HG03521 (cell line): Measurements from ENCODE around the gene CPB2.

Experiments
- ATAC-seq: cut with Tn5 transposase; IDR thresholded peaks from one replicate; pipeline ENCODE4 v1.9.1; 2021; ENCODE audit warnings: mild to moderate bottlenecking, moderate library complexity; ENCODE audit not compliant: unreplicated experiment

CPB2 gene

DNA sequence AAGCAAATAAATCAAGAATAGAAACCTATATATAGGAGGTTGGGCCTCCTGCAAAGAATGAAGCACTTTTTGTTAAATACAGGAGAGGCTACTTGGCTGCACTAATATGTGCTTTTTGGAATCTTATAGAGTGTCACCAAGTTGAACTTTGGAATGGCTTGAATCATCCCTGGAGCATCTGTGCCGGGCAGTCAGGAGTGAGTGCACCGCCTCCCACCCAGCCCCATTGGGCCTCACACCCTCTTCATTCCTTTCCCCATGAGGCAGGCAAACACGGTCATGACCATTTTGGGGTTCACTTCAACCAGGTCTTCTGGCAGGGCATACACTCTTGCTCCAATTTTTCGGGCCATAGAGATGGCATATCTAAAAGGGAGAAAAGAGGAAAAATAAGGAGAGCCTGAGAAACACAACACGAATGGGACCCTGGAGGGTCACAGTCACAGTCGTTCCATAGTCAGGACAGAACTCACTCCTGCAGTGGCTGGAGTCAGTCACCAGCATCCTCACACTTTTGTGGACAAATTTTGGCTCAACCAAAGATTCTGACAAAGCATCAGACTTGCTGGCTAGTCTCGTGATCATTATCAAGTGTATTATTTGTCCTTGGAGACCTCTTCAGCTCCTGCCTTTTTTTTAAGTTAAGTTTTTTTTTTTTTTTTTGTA is 22.7 kb upstream of the CPB2 start:
- ATAC-seq, result no peak

DNA sequence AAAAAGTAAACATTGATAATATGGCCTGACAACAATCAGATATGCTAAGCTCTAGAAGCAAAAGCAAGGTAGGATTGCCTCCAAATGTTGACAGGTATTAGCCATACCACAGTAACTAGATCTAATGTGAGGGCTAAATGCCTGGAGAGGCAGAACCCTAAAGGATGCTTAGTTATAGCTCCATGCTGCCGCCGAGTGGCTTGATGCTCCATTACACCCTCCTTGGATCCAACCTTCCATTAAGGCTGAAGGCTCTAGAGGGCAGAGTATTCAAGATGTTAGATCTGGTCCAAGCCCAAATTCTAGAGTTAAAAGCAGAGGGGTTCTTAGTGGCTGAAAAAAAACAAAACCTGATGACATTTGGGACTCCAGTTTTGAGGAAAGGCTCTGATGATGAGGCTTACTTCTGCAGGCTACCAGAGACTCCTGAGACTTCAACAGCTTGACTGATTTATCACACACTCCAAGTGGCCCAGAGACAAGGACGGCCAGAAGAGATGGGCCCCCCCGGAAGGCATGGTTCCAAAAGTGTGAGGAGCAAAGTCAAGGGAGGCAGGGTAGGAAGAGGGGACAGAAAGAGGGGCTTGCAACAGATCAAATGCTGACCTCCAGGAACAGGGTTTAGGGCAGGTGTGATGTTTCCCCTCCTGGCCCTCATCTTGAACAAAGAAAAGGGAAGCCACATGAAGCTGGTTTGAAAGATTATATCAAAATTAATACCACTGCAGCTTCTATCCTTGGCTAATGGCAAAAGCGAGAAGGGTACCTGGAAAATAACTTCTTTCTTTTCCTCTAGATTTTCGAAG is 21.9 kb upstream of the CPB2 start:
- peak; percentile 71 for ATAC-seq

DNA sequence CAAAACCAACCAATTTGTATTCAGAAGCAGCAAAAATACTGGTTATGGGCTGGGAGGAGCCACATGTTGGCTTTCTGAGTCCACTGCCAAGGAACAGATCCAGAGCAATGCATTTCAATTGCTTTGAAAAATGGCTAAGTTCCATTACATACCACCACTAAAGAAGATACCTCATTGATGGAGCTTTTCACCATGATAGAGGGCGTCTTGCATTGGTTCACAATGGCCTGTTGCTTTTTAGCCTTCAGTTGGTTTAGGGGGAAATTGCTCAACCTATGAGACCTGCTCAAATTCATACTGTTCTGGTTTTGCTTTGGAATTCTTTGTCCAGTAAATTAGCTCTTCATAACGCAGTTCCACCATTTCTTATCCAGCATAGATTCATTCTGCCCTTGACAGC is 21.2 kb upstream of the CPB2 start:
- no peak for ATAC-seq

DNA sequence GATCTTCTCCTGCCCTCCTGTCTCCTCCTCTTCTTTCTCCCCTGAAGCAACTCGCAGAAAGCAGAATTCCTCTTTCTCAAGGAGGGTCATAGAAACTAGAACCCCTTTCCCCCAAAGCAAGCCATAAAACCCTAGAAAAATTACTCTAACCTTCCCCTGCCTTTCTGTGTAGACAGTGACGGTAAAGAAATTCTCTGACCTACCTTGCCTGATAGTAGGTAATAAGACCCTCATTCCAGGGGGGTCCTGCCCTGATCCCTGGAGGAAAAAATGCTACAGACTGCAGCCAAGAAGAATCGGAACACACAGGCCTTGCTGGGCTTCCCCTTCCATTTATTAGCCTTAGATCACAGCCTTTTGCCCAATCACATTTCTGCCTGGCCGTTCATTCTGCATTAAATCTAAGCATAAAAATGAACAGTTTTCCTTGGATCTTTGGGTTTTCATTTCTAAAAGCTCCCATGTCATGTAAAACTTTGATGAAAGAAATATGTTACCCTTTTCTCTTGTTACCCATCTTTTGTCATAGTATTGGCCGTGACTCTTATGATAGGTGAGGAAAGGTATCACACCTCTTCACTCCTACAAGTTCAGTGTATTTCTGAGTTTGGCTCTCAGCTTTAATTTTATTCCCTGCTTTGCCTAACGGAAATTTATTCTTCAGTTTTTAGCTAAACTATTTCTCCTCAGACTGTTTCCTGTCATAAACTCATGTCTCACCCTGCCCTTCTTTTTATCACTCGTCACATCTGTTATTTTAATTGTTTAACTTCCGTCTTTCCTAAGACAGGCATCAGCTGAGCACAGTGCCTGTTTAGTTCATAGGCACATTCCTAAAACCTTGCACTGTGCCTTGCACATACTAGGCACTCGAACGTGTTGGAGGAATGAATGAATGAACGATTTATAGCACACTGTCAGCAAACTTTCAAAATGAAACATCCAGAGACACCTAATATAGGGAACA is 20.4 kb upstream of the CPB2 start:
- ATAC-seq, result no peak

DNA sequence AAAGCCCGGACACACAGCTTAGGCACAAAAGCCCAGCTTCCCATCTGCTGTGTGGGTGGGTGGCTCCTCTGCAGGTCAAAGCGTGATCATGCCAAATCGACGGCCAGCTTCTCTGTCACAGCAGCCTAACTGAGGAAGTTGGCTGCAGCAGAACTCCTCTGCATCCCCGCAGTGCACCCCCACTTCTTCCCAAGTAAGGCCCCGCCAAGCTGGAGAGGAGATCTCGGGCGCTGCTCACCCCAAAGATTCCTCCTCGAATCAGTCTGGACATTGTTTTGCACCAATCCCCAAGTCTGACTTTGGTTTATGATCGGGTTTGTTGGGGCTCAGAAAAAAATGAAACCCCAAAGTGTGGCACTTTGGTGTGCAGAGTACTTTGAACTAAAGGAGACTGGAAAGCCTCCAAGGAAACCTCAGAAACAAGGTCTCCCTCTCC is 19.7 kb upstream of the CPB2 start:
- no peak for ATAC-seq

DNA sequence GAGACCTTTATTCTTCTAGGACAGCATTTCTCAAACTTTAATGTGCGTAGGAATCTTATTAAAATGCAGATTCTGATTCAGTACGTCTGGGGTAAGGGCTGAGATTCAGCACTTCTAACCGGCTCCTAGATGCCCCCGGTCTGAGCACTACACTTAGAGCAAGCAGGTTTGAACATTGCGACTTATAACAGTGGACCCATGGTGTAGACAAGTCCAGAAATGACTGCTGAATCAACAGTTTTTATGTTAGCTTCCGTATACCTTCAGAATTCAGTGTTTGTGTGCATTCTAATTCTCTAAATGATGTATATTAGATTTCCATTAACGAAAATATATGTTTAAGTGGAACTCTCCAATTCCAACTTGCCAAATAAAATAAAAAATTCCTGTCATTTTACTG is 17.5 kb upstream of the CPB2 start:
- no peak for ATAC-seq

DNA sequence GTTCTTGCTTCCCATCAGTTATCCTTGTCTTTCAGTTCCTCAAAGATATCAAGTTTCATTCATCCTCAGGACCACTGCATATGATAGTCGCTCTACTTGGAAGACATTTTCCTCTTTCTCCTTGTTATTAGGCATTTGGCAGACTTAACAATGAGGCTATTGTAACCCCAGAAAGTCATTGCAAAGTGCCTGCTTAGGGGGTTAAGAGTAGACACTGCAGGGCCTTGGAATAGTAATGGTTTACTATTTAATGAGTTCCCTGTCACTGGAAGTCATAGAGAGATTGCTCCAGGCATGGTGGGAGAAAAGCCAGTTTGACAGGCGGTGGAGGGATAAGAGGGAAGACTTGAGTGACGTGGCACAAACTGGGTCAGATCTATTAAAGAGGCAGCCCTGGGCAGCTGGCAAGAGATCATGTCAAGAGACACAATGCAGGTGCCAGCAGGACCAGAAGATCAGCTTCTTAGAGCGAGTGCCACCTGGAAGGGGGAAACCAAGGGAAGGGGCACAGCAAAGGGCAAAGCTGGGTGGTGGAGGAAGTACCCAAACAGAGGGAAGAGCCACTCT is 16.8 kb upstream of the CPB2 start:
- ATAC-seq, result no peak

DNA sequence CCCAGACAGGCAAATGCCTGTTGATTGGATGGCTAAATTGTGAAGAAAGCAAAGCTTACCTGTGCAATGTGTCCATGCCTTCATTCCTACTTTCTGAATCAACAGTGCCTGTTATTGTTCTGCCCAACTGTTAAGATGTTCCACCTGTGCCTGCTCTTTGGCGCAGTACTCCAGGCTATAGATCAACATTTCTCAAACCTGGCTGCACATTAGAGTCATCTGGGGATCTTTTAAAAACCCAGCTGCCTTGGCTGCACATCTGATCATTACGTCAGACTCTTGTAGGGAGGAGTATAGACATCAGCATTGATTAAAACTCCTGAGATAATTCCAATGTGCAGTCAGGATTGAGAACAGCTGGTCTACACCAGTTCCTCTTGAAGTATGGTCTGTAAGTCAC is 16.2 kb upstream of the CPB2 start:
- no peak for ATAC-seq

DNA sequence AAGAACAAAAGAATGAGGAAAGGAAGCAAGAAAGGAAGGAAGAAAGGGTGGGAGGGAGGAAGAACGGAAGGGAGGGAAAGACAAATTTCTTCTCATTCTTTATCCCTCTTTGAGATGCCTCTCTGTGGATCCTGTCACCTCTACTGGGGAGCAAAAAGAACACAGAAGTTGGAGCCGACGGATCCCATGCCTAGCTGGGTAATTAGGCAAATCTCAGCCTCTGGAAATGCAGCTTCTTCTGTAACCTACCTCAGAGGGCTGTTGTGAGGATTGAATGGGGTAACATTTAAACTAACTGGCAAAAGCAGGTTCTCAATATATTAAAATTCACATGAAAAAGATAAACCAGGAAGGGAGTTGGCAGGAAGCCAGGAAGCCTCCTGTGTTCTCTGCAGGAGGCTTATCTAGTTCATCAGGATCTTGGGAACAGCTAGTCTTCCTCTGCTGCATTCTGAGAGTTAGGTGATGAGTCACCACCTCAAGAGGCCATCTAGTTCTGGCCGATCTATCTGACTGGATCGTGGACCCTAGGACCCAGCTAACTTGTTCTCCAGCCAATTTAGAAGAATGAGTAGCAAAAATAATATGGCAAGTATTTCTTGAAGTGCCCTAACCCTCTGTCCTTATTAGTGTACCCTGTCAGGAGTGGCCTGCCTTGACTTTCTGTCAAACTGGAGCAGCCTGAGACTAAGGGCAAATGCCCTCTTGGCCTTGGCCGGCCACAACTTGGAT is 15.2 kb upstream of the CPB2 start:
- ATAC-seq, result no peak

DNA sequence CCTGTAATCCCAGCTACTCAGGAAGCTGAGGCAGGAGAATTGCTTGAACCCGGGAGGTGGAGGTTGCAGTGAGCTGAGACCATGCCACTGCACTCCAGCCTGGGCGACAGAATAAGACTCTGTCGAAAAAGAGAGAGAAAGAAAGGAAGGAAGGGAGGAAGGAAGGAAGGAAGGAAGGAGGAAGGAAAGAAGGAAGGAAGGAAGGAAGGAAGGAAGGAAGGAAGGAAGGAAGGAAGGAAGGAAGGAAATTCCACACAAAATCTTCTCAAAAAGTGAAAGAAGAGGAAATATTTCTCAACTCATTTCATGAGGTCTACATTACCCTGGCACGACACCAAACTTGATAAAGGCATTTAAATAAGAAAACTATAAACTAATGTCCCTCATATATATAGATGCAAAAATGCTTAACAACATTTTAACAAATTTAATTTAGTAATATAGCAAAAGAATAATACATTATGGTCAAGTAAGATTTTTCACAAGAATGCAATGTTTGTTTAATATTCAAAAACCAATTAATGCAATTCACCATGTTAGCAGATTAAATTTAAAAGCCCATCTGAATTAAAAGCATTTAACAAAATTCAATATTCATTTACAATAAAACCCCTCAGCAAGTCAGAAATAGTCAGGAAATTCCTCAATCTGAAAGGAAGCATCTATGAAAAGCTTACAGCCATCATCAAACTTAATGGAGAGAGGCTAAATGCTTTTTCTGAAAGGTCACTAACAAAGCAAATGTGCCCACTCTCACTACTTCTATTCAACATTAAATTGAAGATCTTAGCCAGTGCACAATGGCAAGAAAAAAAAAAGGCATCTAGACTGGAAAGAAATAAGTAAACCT is 12.0 kb upstream of the CPB2 start:
- no peak for ATAC-seq

DNA sequence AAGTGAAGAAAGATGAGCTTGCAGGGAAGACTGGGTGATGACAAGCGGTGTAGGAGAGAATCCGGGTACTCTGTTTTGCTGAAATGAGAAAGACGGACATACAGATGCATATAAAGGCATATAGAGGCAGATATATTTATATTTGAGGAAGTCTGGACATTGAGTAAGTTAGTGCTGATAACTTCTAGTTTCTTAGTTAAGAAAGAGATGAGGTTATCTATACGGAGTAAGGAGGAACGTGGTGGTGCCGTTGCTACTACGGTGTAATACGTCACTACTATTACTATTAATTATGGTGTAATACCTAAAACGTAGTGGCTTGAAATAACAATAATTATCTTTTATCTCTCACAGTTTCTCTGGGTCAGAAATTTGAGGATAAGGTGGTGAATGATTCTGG is 9.8 kb upstream of the CPB2 start:
- no peak for ATAC-seq

DNA sequence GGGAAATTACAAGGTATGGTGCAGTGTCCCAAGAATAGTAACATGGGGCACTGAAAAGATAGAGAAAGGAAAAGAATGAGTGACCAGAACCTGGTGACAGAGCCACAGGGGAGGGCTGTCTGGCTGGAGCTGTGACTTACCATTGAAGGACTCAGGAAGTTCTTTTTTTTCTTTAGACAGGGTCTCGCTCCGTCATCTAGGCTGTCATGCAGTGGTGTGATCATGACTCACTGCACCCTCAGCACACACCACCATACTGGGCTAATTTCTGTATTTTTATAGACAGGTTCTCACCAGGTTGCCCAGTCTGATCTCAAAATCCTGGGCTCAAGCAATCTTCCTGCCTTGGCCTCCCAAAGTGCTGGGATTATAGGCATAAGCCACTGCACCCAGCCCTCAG is 8.8 kb upstream of the CPB2 start:
- no peak for ATAC-seq

DNA sequence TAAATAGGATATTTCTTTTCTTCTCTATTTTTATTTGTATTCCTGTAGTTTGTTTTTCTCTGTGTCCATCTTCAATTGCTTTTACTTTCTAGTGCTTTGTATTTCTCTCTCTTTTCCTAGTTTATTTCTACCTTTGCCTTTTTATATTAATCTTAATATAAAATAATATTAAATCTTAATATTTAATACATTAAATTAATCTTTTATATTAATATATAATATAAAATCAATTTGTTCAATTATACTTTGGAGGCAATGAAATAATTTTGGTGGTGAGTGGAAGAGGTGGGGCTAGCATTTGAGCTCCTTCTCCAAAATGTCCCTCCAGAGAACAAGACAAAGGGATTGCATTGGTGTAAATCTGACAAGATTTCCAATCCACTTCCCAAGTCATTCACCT is 6.3 kb upstream of the CPB2 start:
- ATAC-seq, result no peak

DNA sequence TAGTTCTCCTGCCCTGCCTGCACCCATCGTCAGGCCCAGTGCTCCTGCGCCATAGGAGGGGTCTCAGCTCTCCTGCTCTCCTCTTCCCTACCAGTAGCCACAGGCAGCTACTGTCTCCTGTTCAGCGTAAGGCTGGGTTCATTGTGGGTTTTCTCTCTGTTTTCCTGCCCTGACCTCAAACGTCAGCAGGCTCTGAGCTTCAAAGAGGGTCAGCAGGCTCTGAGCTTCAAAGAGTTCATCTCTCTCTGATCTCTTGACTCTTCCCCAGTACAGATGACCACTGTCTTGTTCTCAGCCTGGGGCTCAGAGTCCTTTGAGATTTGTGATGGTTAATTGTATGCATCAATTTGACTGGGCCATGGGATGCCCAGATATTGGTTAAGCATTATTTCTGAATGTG is 4.6 kb upstream of the CPB2 start:
- ATAC-seq, result no peak

DNA sequence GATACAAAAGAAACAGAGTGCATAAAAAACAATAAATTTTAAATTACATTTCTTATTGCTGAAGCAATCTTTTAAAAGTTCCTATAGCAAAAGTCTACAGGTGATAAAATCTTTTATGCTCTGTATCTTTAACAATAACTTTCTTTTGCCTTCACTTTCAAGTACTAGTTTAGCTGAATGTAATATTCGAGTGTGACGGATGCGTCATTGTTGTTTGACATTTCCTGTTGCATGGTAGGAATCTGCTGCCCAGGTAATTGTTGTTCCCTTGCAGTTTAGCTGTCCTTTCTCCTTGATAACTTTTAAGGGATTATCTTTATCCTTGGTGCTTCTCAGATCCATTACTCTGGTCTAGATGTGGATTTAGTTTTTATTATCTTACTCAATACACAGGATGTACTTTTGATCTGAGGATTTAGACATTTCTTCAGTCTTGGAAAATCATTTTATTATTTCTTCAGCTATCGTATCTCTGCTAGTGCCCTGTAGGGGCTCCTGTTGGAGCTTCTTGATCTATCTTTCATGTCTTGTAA is 2.1 kb upstream of the CPB2 start:
- no peak for ATAC-seq

DNA sequence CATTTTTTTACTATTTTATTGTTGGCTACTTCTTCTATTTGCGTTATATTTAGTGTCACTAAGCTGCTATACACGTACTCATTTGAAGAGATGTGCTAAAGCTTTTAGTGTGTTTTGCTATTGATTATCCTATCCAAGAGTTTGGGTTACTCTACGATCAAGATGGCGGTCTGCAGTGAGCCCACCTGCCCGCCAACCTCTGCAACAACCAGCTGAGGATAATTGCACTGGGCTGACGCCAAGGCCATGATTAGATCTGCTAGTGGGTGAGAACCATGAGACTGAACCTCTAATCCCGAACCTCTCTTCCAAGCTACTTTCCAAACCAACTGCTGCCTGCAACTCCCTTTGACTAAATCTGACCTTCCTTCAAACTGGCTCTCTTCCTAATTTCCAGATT is 1.8 kb downstream of the CPB2 start:
- no peak for ATAC-seq

DNA sequence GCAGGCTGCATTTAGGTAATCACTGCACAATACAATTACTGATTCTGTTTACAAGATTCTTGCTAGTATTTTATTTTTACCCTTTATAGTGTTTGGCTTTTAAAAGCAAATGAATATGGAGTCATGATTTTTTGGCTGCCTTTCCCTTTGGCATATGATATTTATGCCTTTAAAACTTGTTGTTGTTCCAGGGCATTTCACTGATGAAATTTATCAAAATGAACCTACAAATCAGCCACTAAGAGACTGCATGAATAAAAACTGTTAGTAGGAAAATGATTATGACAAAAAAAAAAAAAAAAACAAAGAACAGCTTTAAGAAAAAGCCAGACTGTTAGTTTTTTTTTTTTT is 2.6 kb downstream of the CPB2 start:
- no peak for ATAC-seq

DNA sequence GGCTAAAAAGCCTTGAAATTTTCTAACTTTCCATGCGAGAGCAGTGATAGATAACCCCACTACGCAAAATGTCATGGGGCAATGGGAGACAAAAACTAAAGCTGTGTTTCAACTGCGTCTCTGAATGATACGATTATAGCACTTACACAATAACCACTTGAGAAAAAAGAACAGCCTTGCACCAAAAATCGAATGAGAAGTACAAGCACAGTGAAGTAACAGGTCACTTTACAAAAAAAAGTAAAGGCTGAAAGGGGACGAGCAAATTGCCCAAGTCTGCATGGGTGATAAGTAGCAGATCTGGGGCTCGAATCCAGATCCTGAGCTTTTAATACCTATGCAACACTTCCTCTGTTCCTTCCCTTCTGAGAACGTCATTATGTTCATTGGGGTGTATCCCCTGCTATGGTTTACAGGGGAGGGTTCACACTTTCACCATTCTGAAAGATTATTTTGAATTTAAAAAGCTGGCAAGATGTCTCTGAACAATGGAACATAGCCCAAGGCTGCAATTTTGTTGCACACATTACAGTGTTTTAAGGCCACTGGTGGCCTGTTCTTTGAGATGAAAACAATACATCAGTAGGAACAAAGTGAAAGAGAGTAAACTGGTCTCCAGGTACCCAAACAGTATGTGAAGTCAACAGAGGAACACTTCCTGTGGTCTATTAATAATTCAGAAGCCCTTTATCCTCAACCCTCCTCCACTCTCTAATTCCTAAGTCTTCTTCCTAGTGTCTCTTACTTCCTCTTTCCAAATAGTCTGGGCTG is 3.2 kb downstream of the CPB2 start:
- ATAC-seq, result no peak

DNA sequence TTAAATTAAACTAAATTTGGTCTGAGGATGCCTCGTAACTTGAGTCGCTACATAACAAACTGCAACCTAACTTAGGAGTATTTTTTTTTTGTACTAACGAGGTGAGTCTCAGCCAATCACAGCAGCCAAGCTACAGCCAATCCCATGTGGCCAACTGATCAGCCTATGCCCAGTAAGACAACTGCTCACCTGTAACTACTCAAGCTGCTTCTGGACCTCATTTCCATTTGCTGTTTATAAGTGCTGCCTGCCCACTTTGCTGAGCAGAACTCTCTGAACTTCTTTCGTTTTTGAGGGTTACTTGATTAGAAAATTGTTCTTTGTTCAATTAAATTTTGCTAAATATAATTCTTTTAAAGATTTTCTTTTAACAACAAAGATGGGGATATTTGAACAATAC is 3.8 kb downstream of the CPB2 start:
- no peak for ATAC-seq
